ENCODE results near the gene SIGLEC6.
A peak's percentile ranks its signal among the peaks of the same experiment; 100 is the strongest.

The SIGLEC6 gene

GRCh38 chr19:51548213-51548651 is 16.8 kb upstream of the SIGLEC6 start:
- no peak for DNase-seq

GRCh38 chr19:51547397-51548212 is 16.1 kb upstream of the SIGLEC6 start:
- DNase-seq = no peak

GRCh38 chr19:51546650-51547396 is 15.4 kb upstream of the SIGLEC6 start:
- peak; percentile 26 for DNase-seq

GRCh38 chr19:51546107-51546649 is 14.7 kb upstream of the SIGLEC6 start:
- no peak for DNase-seq

GRCh38 chr19:51544038-51544437 is 12.6 kb upstream of the SIGLEC6 start:
- no peak for DNase-seq

GRCh38 chr19:51542699-51543098 is 11.2 kb upstream of the SIGLEC6 start:
- DNase-seq = no peak

GRCh38 chr19:51541458-51542357 is 10.2 kb upstream of the SIGLEC6 start:
- no peak for DNase-seq

GRCh38 chr19:51539821-51540366 is 8.4 kb upstream of the SIGLEC6 start:
- DNase-seq = no peak

GRCh38 chr19:51535535-51535934 is 4.1 kb upstream of the SIGLEC6 start:
- no peak for DNase-seq

GRCh38 chr19:51530616-51531015 is 854 bp downstream of the SIGLEC6 start:
- DNase-seq = no peak

GRCh38 chr19:51529301-51529700 is 2.2 kb downstream of the SIGLEC6 start:
- DNase-seq = no peak

GRCh38 chr19:51525651-51526050 is 5.8 kb downstream of the SIGLEC6 start:
- no peak for DNase-seq

GRCh38 chr19:51524666-51525264 is 6.7 kb downstream of the SIGLEC6 start:
- DNase-seq = no peak

GRCh38 chr19:51521781-51522180 is 9.7 kb downstream of the SIGLEC6 start:
- no peak for DNase-seq

GRCh38 chr19:51521357-51521756 is 10.1 kb downstream of the SIGLEC6 start:
- DNase-seq = no peak

GRCh38 chr19:51520728-51521127 is 10.7 kb downstream of the SIGLEC6 start:
- no peak for DNase-seq

GRCh38 chr19:51514866-51515481 is 16.5 kb downstream of the SIGLEC6 start:
- DNase-seq = peak; percentile 20

- no peak for DNase-seq
Observed at GRCh38 chr19:51513968-51514367, 17.5 kb downstream of the SIGLEC6 start.

GRCh38 chr19:51511353-51511752 is 20.1 kb downstream of the SIGLEC6 start:
- peak; percentile 26 for DNase-seq

- DNase-seq = no peak
Observed at GRCh38 chr19:51509823-51510660, 21.4 kb downstream of the SIGLEC6 start.
